Umbilical cord (tissue), 2 donors: ENCODE measurements around the gene NLRP6. TPM values are rescaled to one million over a fixed set of nuclear protein-coding genes. Genes with fewer than 3 reads are reported as not detected.
"Not testable (repeated sequence)": the region's sequence is repeated elsewhere in the genome, so short reads cannot be mapped to it uniquely, and the experiment has no call there.

ENCODE experiments used
- DNase-seq: peaks from one replicate; pipeline ENCODE4 v3.0.0-alpha.2; 2015; ENCODE audit warnings: low spot score
- total RNA-seq: library from RNA; depleted of rRNA; stranded (reverse); fragments of >200 nt; gene quantifications from one replicate; pipeline ENCODE4 v1.2.3, GENCODE V29; 2014; ENCODE audit warnings: low replicate concordance; ENCODE audit not compliant: insufficient read depth

NLRP6 gene
- not detected for total RNA-seq

DNA sequence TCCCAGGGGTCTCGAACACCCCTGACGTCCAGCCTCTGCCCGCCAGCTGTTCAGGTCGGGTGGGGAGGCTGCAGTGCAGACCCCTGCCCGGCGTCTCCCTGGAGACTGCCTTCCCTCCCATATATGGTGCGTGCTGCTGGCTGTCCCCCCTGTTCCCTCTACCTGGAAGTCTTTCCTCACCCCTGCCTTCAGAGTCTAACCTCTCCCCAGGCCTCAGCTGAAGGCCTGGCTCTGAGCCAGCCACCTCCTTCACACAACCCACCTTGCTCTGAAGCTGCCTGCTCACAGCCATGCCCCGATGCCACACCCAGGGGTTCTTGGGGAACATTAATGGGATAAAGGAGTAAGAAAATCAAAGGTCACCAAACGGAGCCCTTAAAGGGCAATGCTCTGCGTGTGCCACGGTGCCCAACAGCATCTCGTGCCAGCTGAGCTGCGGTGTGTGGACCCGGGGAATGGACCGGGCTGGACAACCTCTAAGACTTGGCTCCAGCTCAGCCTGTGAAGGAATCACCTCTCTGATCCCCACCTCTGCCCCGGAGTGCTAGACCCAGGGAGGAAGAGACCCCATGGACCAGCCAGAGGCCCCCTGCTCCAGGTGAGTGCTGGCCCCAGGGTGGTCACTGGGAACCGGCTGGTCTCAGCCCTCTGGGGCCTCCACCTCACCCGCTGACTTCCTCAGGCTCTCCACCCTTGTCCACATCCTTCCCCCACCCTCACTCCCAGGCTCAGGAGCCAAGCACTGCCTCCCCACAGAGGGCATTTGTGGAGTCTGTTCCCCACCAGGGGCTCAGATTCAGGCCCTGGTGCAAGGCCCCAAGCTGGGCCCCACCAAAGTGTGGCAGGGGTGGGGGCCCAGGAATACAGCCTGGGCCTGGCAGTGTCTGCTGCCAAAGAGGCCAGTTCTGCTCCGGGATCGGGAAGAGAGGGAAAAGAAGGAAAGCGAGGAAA, at the start of gene NLRP6:
Gene NLRP6, plus strand, starts transcription at position 407 of the 951 bp plus-strand sequence. Its CDS starts 163 bp downstream, at position 570.
- DNase-seq = no peak

DNA sequence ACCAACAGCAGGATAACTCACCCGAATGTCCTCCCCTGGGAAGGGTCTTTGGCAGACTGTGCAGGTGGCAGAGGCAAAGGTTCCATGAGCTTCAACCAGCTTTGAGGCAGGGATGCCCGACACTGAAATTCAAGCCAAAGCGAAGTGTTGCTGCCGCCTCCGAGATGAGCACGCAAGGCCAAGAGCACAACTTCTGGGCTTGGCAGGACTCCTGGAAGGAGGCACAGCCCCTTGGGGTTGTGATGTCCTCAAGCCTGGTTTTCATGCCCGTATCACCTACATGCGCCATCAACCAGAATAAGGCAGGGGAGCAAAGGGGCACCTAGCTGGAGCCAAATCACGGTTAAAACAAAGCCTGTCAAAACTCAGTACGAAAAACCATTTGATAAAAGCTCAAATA, 47.8 kb upstream of the NLRP6 start:
- DNase-seq = no peak

DNA sequence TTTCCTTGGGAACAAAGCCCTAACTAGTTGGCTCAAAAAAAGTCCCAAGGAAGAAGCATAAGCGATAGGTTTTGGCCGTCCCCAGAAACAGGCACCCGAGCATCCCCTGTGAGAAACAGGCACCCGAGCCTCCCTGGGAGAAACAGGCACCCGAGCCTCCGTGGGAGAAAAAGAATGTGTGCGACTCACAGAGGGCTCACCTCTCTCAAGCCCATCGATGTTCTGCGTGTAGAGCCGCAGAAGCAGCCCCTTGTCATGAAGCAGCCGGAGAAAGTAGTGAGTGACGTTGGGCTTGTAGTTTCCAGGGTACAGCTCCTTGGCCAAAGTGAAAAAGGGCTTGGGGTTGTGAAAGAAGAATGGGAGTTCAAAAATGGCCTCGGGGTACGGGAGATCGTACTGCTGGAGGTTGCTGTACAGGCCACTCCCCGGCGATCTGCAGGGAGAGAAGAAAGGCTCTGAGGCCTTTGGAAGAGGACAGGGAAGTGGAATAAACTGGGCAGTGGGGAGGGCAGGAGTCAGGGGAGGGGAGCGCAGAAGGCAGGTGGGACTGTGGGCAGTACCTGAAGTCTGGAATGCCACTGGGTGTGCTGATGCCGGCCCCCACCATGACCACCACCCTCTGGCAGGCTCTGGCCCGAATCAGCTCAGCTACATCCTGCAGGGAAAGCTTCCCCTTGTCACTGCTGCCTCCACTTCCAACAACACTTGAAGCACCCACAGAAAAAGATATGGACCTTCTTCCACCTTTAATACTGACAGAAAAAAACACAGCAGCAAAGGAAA, 45.2 kb upstream of the NLRP6 start:
- no peak for DNase-seq

GRCh38 chr11:235180-235579, 43.0 kb upstream of the NLRP6 start:
- no peak for DNase-seq

GRCh38 chr11:235609-235996, 42.6 kb upstream of the NLRP6 start:
- DNase-seq = no peak

DNA sequence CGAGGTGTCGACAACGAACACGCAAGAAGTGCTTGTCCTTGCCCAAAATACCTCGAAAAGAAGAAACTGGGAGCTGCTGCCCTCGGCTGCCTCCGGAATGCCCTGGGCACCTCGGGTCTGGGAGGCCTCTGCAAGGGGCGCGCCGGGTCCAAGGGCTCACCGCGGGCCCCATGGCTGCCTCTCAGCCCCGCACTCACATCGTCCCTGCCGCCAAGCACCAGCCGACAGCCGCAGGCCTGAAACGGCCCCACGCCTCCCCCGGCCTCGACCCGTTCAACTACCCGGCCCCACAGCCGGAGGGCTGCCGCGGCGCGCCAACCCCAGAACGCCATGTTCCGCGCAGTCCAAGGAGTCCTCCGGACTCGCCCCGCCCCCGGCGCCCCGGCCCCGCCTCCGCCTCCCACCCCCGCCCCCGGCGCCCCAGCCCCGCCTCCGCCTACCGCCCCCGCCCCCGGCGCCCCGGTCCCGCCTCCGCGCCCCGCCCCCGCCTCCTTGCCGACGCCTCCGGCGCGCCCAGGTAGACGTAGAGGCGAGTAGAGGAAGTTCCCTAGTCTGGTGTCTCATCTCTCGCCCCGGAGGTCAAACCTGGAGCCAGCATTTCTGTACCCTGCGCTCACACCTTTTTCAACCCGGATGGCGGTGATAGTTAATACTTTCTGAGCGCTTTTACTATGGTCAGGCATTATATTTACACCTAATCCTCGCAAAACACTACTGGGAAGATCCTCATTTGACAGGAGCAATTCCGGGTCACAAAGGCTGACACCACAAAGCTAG, 42.0 kb upstream of the NLRP6 start, which contains the start of gene SIRT3:
Gene SIRT3, minus strand, starts transcription at position 346 of the 777 bp plus-strand sequence. Its CDS starts 14 bp downstream, at position 332.
- peak; percentile 88 for DNase-seq

DNA sequence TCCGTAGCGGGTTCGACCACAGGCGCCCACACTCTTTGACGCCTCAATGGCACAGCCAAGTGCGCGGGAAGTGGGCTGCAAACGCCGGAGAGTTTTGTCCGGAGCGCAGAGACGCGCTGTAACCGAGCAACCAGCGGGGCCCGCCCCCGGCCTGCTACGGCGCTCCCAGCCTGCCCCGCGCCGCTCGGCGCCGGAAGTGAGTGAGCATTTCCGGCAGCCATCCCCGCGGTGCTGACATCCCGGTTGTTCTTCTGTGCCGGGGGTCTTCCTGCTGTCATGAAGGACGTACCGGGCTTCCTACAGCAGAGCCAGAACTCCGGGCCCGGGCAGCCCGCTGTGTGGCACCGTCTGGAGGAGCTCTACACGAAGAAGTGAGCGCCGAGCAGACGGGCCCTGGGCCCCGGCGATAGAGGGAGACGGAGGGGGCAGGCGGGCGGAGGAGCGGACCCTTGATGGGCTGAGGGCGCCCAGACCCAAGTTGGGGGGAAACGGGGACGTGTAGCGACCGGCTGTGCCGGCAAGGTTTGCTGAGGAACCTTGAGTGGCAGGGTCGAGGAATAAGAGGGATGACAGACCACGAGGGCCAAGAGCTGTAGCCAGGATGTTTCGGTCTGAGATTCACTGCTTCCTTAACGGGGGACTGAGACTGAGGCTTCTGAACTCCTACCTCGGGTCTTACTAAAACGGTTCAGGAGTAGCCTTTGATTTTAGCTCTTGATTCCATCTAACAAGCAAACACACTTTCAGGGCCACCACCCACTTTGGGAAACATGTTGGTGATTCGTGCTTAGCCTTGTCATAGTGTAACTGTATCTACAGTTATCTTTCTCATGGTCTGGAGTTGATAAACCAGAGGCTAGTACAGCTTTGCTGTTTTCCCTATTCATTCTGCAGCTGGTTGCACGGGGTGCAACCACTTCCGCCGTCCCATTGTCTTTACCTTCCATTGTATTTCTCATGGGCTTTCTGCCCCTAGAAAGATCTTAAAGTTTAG, 41.1 kb upstream of the NLRP6 start, which contains the start of gene PSMD13:
Gene PSMD13, plus strand, starts transcription at position 203 of the 994 bp plus-strand sequence. Its CDS starts 74 bp downstream, at position 277.
- peak; percentile 91 for DNase-seq

- not testable (repeated sequence) for DNase-seq
These were observed 39.9 kb upstream of the NLRP6 start for GRCh38 chr11:238346-238745.

GRCh38 chr11:240315-240714, 37.9 kb upstream of the NLRP6 start:
- no peak for DNase-seq

DNA sequence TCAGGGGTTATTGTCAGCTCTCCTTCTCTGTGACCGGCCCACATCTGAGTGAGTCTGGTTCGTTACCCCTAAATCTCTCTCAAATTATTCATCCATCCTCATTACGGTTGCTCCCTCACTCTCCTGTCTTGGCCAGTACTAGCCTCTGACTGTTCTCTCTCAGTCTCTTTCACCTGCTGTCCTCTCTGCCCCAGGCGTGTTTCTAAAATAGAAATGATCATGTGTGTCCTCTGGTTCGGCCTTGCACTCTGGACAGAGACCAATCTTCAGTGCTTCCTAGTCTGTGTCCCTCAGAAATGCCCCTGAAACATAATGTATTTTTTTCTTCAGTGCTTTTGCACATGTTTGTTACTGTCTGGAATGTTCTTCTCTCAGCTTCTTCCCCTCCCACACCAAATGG, 36.6 kb upstream of the NLRP6 start:
- DNase-seq = no peak

- DNase-seq = no peak
These were observed 33.8 kb upstream of the NLRP6 start for GRCh38 chr11:244376-244775.

DNA sequence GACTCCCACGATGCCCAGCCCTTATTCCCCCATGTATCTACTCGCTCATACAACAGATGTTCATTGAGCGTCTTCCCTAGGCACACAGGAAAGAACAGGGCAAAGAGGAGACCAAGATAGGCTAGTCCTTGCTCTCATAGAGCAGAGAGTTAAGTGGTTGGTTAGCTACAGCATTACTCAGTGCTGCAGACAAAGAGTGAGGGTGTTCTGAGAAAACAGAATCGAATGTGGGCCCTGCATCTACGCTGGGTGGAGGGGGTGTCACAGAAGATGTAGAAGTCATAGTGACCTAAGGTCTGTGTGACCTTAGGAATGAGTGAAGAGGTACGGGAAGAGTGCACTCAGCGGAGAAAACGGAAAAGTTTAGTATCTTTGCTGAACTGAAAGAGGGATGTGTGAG, 29.1 kb upstream of the NLRP6 start:
- no peak for DNase-seq

GRCh38 chr11:250274-250673, 27.9 kb upstream of the NLRP6 start:
- no peak for DNase-seq

GRCh38 chr11:250740-251299, 27.4 kb upstream of the NLRP6 start:
- DNase-seq = peak; percentile 28

DNA sequence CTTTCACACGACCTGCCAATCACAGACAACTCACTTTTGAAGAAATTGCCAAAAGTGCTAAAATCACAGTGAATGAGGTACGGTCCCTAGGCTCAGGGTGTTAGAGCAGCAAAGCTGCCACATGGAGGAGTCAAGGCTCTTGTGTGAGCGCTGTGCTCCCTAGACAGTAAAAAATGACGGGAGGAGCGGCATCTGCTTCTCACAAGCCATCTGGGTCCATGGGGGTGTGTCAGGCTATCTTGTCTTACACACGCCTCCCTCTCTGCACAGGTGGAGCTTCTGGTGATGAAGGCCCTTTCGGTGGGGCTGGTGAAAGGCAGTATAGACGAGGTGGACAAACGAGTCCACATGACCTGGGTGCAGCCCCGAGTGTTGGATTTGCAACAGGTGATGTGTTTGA, 26.7 kb upstream of the NLRP6 start:
- DNase-seq = no peak

- no peak for DNase-seq
These were observed 25.5 kb upstream of the NLRP6 start for GRCh38 chr11:252666-253065.

GRCh38 chr11:253160-253885, 24.9 kb upstream of the NLRP6 start:
- DNase-seq = no peak

GRCh38 chr11:253886-254270, 24.3 kb upstream of the NLRP6 start:
- DNase-seq = no peak

DNA sequence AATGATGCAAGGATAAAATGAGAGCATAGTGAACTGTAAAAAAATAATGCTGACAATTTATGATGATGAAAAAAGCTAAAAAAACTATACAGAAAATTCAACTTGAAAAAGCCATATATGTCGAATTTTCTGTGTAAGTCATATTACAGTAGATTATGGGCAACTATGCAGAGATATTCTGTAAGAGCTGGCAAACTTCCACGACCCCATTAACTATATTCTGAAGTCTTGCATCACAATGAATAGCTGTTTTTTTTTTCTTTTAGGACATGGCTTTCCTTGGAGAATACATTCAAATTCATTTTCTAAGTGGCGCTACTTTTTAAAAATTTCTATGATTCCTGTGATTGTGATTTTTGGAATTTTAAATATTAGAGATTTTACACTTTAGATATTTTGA, 23.0 kb upstream of the NLRP6 start:
- DNase-seq = peak; percentile 59
